Measurements from ENCODE around the gene GUCY2D.
"Not testable (repeated sequence)": the region's sequence is repeated elsewhere in the genome, so short reads cannot be mapped to it uniquely, and the experiment has no call there.

GUCY2D gene

DNA sequence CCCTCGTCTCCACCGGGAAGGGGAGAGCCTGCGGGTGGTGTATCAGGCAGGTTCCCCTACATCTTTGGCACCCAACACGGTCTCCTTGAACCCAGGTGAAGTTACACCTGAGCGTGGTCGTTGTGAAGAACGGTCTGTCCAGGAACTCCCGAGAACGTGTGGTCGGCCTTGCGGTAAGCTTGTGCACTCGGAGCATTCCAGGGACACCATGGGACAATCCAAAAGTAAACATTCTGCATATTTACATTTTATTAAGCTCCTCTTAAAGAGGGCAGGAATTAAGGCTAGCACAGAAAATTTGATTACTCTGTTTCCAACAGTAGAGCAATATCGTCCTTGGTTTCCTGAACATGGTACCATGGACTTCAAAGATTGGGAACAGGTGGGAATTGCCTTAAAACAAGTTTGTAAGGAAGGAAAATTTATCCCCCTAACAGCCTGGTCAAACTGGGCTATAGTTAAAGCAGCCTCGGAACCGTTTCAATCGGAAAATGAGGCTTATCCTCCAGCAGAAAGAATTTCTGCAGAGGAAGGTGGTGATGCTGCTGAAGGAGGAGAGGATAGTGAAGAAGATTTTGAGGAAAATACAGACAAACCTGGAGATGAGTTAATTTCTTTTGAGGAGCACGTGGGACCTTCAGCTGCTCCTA is 54.7 kb downstream of the GUCY2D start:
- peak overlapping the region in 1 of 2 experiments; percentile 54 for H3K4me3 ChIP-seq (ENCODE audit: low read depth in 1 of 2, low read length in 1 of 2)
- H3K9me3 ChIP-seq, result no peaks in the 10 kb centered on the region
- no peaks in the 10 kb centered on the region for H3K36me3 ChIP-seq
- peaks cover 32 to 41% of the 10 kb centered on the region in 2 experiments for H3K4me1 ChIP-seq (ENCODE audit: control insufficient read depth in 1 of 2, insufficient read depth in 1 of 2, low read depth in 1 of 2, low read length in 1 of 2)
- H3K27me3 ChIP-seq, result peaks cover 47% of the 10 kb centered on the region
- peak overlapping the region; percentile 94 for H3K27ac ChIP-seq
- TF ChIP-seq CTCF (IDR thresholded peaks at IDR 0.05), result no peak

- H3K36me3 ChIP-seq, result no peaks in the 10 kb centered on the region
- TF ChIP-seq CTCF (IDR thresholded peaks at IDR 0.05), result peak; percentile 81
- peaks cover 32 to 41% of the 10 kb centered on the region in 2 experiments for H3K4me1 ChIP-seq (ENCODE audit: control insufficient read depth in 1 of 2, insufficient read depth in 1 of 2, low read depth in 1 of 2, low read length in 1 of 2)
- H3K27ac ChIP-seq, result peak overlapping the region; percentile 94
- peaks cover 50% of the 10 kb centered on the region for H3K27me3 ChIP-seq
- H3K9me3 ChIP-seq, result no peaks in the 10 kb centered on the region
- H3K4me3 ChIP-seq (ENCODE audit: low read depth in 1 of 2, low read length in 1 of 2), result peak overlapping the region in 1 of 2 experiments; percentile 54
These were observed 55.3 kb downstream of the GUCY2D start for GRCh38 chr17:8057691-8058114.

DNA sequence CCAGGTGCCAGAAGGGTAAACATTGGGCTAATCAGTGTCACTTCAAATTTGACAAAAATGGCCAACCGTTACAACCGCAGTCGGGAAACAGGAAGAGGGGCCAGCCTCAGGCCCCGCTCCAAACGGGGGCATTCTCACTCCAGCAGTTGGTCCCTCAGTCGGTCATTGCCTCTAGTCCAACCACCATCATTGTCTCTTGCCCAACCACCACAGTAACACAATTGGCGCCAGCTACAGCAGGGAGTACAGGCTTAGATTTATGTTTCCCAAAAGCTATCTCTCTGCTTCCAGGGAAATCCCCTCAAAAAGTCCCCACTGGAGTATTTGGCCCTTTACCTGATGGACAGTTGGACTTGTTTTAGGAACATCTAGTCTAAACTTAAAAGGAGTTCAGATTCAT is 56.7 kb downstream of the GUCY2D start:
- Histone ChIP-seq H3K27ac (no peak overlapping the region), H3K36me3 (no peaks in the 10 kb centered on the region), H3K4me3 (ENCODE audit: low read depth in 1 of 2, low read length in 1 of 2) (no peak overlapping the region), H3K27me3 (peaks cover 64% of the 10 kb centered on the region), H3K9me3 (no peaks in the 10 kb centered on the region), H3K4me1 (ENCODE audit: control insufficient read depth in 1 of 2, insufficient read depth in 1 of 2, low read depth in 1 of 2, low read length in 1 of 2) (peaks cover 32 to 40% of the 10 kb centered on the region in 2 experiments)
- TF ChIP-seq CTCF (IDR thresholded peaks at IDR 0.05), result no peak

DNA sequence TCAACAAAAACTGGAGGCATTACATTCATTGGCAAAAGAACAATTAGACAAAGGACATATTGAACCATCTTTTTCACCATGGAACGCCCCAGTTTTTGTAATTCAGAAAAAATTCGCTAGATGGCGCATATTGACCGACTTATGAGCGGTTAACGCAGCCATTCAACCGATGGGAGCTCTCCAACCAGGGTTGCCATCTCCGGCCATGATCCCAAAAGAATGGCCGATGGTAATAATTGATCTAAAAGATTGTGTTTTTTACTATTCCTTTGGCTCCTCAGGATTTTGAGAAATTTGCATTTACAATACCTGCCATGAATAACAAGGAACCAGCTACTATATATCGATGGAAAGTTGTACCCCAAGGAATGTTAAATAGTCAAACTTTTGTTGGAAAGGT is 57.9 kb downstream of the GUCY2D start:
- TF ChIP-seq CTCF (IDR thresholded peaks at IDR 0.05), result peak; percentile 78
- no peaks in the 10 kb centered on the region for H3K9me3 ChIP-seq
- H3K4me3 ChIP-seq (ENCODE audit: low read depth in 1 of 2, low read length in 1 of 2), result no peak overlapping the region
- no peaks in the 10 kb centered on the region for H3K36me3 ChIP-seq
- peaks cover 27 to 28% of the 10 kb centered on the region in 2 experiments for H3K4me1 ChIP-seq (ENCODE audit: control insufficient read depth in 1 of 2, insufficient read depth in 1 of 2, low read depth in 1 of 2, low read length in 1 of 2)
- no peak overlapping the region for H3K27ac ChIP-seq
- peaks cover 75% of the 10 kb centered on the region for H3K27me3 ChIP-seq

- H3K27ac ChIP-seq; H3K4me3 ChIP-seq (ENCODE audit: low read depth in 1 of 2, low read length in 1 of 2); H3K9me3 ChIP-seq; H3K36me3 ChIP-seq: not testable (repeated sequence)
- Histone ChIP-seq H3K4me1 (ENCODE audit: control insufficient read depth in 1 of 2, insufficient read depth in 1 of 2, low read depth in 1 of 2, low read length in 1 of 2) (peaks cover 11 to 13% of the 10 kb centered on the region in 2 experiments), H3K27me3 (peaks cover 90% of the 10 kb centered on the region)
These were observed 59.4 kb downstream of the GUCY2D start for GRCh38 chr17:8061851-8062250.

DNA sequence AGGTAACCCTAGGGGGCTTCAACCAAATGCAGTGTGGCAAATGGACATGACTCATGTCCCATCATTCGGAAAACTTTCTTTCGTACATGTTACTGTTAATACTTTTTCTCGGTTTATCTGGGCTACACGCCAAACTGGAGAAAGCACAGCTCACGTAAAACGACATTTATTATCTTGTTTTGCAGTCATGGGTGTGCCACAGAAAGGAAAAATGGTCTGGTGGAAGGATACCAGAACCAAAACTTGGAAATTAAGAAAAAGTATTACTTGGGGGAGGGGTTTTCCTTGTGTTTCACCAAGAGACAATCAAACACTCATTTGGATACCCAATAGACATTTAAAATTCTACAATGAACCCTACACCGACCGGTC is 60.0 kb downstream of the GUCY2D start:
- Histone ChIP-seq H3K27ac (no peak overlapping the region), H3K9me3 (no peaks in the 10 kb centered on the region), H3K27me3 (peaks cover 95% of the 10 kb centered on the region), H3K4me1 (ENCODE audit: control insufficient read depth in 1 of 2, insufficient read depth in 1 of 2, low read depth in 1 of 2, low read length in 1 of 2) (peaks cover 5 to 7% of the 10 kb centered on the region in 2 experiments), H3K36me3 (no peaks in the 10 kb centered on the region), H3K4me3 (ENCODE audit: low read depth in 1 of 2, low read length in 1 of 2) (no peak overlapping the region)
- TF ChIP-seq CTCF (IDR thresholded peaks at IDR 0.05), result no peak

Data from neutrophil (primary cell).